OCI-LY1 (cell line): ENCODE data around the gene PHF2.
"Not testable (repeated sequence)": the region's sequence is repeated elsewhere in the genome, so short reads cannot be mapped to it uniquely, and the experiment has no call there.

Experiments used
- H2AFZ ChIP-seq: fragments of 200-600 bp; sonication (generic), shearing (Covaris generic); 2 replicates; pipeline ENCODE4 v1.6.0; 2014; ENCODE audit warnings: antibody characterized with exemption, mild to moderate bottlenecking, low read length
- H3F3A ChIP-seq: fragments of 200-600 bp; sonication (generic), shearing (Covaris generic); 2 replicates; pipeline ENCODE4 v1.6.0; 2014; ENCODE audit warnings: mild to moderate bottlenecking, antibody characterized with exemption, low read length, moderate library complexity; ENCODE audit not compliant: insufficient read depth
- H3K27ac ChIP-seq: fragments of 200-600 bp; sonication (generic); 2 replicates; pipeline ENCODE4 v1.5.1; 2014; ENCODE audit warnings: low read length, mixed run types, mild to moderate bottlenecking, low read depth; ENCODE audit not compliant: poor library complexity, severe bottlenecking
- H3K27me3 ChIP-seq: fragments of 200-600 bp; sonication (generic); 2 replicates; pipeline ENCODE4 v1.6.0; 2014; ENCODE audit warnings: antibody characterized with exemption, mild to moderate bottlenecking, low read length, moderate library complexity; ENCODE audit not compliant: insufficient read depth
- H3K36me3 ChIP-seq: fragments of 200-600 bp; sonication (generic); 2 replicates; pipeline ENCODE4 v1.6.1; 2014; ENCODE audit warnings: mild to moderate bottlenecking, antibody characterized with exemption, low read length, moderate library complexity, mixed read lengths; ENCODE audit not compliant: insufficient read depth
- H3K4me1 ChIP-seq: fragments of 200-600 bp; sonication (generic); 2 replicates; pipeline ENCODE4 v1.5.1; 2014; ENCODE audit warnings: mild to moderate bottlenecking, low read length, moderate library complexity; ENCODE audit not compliant: insufficient read depth, severe bottlenecking
- H3K4me2 ChIP-seq: fragments of 200-600 bp; sonication (generic), shearing (Covaris generic); 2 replicates; pipeline ENCODE4 v1.6.1; 2014; ENCODE audit warnings: low read length
- H3K4me3 ChIP-seq: fragments of 200-600 bp; sonication (generic); 2 replicates; pipeline ENCODE4 v1.5.1; 2014; ENCODE audit warnings: low read length, low read depth, mild to moderate bottlenecking, mixed read lengths; ENCODE audit not compliant: poor library complexity, severe bottlenecking
- H3K79me2 ChIP-seq: fragments of 200-600 bp; shearing (Covaris generic); 2 replicates; pipeline ENCODE4 v1.6.1; 2016; ENCODE audit warnings: mixed run types, low read length, mixed read lengths; ENCODE audit not compliant: insufficient read depth
- H3K9ac ChIP-seq: fragments of 200-600 bp; sonication (generic), shearing (Covaris generic); 2 replicates; pipeline ENCODE4 v1.6.1; 2014; ENCODE audit warnings: mild to moderate bottlenecking, low read length, mixed read lengths
- H3K9me2 ChIP-seq: fragments of 200-600 bp; sonication (generic), shearing (Covaris generic); 2 replicates; pipeline ENCODE4 v1.6.1; 2014; ENCODE audit warnings: low read depth, mild to moderate bottlenecking, low read length, mixed read lengths
- H3K9me3 ChIP-seq: fragments of 200-600 bp; shearing (Covaris generic); 2 replicates; pipeline ENCODE4 v1.6.1; 2014; ENCODE audit warnings: low read length, mixed read lengths
- H4K20me1 ChIP-seq: fragments of 200-600 bp; sonication (generic), shearing (Covaris generic); 2 replicates; pipeline ENCODE4 v1.6.0; 2016; ENCODE audit warnings: mild to moderate bottlenecking, low read length; ENCODE audit not compliant: insufficient read depth
- EZH2 ChIP-seq: fragments of 200-600 bp; sonication (generic), shearing (Covaris generic); IDR thresholded peaks from 2 replicates; pipeline ENCODE4 v1.8.0; 2017; ENCODE audit warnings: borderline replicate concordance, mixed run types, mild to moderate bottlenecking, antibody characterized with exemption, low read length, moderate library complexity, mixed read lengths
- TF ChIP-seq, protein P1 (sequence below): fragments of 200-600 bp; sonication (generic), shearing (Covaris generic); IDR thresholded peaks from 2 replicates; pipeline ENCODE4 v1.5.1; 2017; ENCODE audit warnings: mild to moderate bottlenecking, antibody characterized with exemption, low read length, moderate library complexity, mixed read lengths

The PHF2 gene

GRCh38 chr9:93664549-93665120, 88.3 kb downstream of the PHF2 start:
- Histone ChIP-seq H2AFZ (no peak overlapping the region), H3K27ac (no peak overlapping the region), H3K79me2 (no peaks in the 10 kb centered on the region), H3K4me3 (no peak overlapping the region), H3K36me3 (no peaks in the 10 kb centered on the region; the same call in 1 of the 2 replicates), H4K20me1 (no peaks in the 10 kb centered on the region), H3K9me2 (no peaks in the 10 kb centered on the region), H3K9me3 (no peaks in the 10 kb centered on the region), H3K27me3 (no peaks in the 10 kb centered on the region), H3F3A (no peaks in the 10 kb centered on the region), H3K9ac (no peak overlapping the region), H3K4me2 (no peak overlapping the region), H3K4me1 (no peaks in the 10 kb centered on the region)
- TF ChIP-seq, protein P1, sequence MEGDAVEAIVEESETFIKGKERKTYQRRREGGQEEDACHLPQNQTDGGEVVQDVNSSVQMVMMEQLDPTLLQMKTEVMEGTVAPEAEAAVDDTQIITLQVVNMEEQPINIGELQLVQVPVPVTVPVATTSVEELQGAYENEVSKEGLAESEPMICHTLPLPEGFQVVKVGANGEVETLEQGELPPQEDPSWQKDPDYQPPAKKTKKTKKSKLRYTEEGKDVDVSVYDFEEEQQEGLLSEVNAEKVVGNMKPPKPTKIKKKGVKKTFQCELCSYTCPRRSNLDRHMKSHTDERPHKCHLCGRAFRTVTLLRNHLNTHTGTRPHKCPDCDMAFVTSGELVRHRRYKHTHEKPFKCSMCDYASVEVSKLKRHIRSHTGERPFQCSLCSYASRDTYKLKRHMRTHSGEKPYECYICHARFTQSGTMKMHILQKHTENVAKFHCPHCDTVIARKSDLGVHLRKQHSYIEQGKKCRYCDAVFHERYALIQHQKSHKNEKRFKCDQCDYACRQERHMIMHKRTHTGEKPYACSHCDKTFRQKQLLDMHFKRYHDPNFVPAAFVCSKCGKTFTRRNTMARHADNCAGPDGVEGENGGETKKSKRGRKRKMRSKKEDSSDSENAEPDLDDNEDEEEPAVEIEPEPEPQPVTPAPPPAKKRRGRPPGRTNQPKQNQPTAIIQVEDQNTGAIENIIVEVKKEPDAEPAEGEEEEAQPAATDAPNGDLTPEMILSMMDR: no peak
- TF ChIP-seq EZH2: no peak

DNA sequence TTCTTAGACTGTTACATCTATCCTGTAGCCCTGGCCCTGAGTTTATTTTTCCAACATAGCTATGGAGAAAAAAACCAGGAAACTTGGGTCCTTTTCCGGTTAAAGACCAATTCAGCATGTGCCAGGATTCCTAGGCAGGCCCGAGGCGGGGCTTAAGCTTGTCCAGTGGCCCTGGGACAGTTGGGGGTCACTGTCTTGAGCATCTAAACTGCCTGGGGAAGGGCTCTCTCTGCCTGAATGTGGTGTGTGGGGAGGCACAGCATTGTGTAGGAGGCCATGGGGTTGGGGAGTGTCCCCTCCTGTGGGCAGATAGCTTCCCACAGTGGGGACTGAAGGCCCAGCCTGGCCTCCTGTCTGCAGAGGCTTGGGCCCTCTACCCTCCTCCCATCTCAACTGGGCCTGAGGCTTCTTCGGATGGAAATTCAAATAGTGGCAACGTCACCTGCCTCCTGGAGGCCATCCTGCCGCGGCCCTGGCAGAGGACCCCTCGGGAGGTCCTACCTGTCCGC, 88.8 kb downstream of the PHF2 start:
- Histone ChIP-seq H3F3A (no peaks in the 10 kb centered on the region), H3K4me3 (no peak overlapping the region), H3K36me3 (no peaks in the 10 kb centered on the region; the same call in 1 of the 2 replicates), H3K4me2 (no peak overlapping the region), H3K9me3 (no peaks in the 10 kb centered on the region), H4K20me1 (no peaks in the 10 kb centered on the region), H3K9me2 (no peaks in the 10 kb centered on the region), H2AFZ (no peak overlapping the region), H3K9ac (no peak overlapping the region), H3K27me3 (no peaks in the 10 kb centered on the region), H3K27ac (no peak overlapping the region), H3K4me1 (no peaks in the 10 kb centered on the region), H3K79me2 (no peaks in the 10 kb centered on the region)
- no peak for TF ChIP-seq EZH2
- TF ChIP-seq, protein P1: no peak

- H3K9ac ChIP-seq: no peak overlapping the region
- H3K27ac ChIP-seq: no peak overlapping the region
- no peaks in the 10 kb centered on the region for H3K79me2 ChIP-seq
- H3F3A ChIP-seq: no peaks in the 10 kb centered on the region
- H3K4me3 ChIP-seq: no peak overlapping the region
- no peaks in the 10 kb centered on the region for H3K9me3 ChIP-seq
- no peaks in the 10 kb centered on the region for H4K20me1 ChIP-seq
- no peaks in the 10 kb centered on the region for H3K27me3 ChIP-seq
- TF ChIP-seq, protein P1: no peak
- no peak for TF ChIP-seq EZH2
- H3K9me2 ChIP-seq: no peaks in the 10 kb centered on the region
- no peaks in the 10 kb centered on the region; the same call in 1 of the 2 replicates for H3K36me3 ChIP-seq
- H2AFZ ChIP-seq: no peak overlapping the region
- H3K4me1 ChIP-seq: no peaks in the 10 kb centered on the region
- H3K4me2 ChIP-seq: no peak overlapping the region
Measured at GRCh38 chr9:93665637-93666438, 89.5 kb downstream of the PHF2 start.

- not testable (repeated sequence) for H3F3A ChIP-seq, H3K9ac ChIP-seq, H4K20me1 ChIP-seq, H2AFZ ChIP-seq, H3K4me3 ChIP-seq, H3K9me3 ChIP-seq, H3K4me2 ChIP-seq, H3K27ac ChIP-seq, H3K4me1 ChIP-seq, H3K27me3 ChIP-seq, H3K9me2 ChIP-seq, H3K79me2 ChIP-seq, H3K36me3 ChIP-seq
Measured at GRCh38 chr9:93666439-93666784, 90.0 kb downstream of the PHF2 start.
